B cell (primary cell): ENCODE data around the gene TTC39C. TPM values are rescaled to one million over a fixed set of nuclear protein-coding genes. Genes with fewer than 3 reads are reported as not detected.

Experiments
- ATAC-seq: fragments of 200-7000 bp; cut with Tn5 transposase; one replicate; pipeline ENCODE4 v1.10.0; 2021; ENCODE audit warnings: low read depth, mild to moderate bottlenecking, moderate number of reproducible peaks, moderate library complexity
- CTCF ChIA-PET: fragments of 350-600 bp; sonication (Branson Sonifier 250); formaldehyde crosslinking; loops from one replicate; lab custom pipeline; 2021; ENCODE audit warnings: antibody characterized with exemption, inconsistent platforms; lab: Charles Lee
- POLR2A ChIA-PET: fragments of 350-600 bp; sonication (Branson Sonifier 250); formaldehyde crosslinking; loops from one replicate; lab custom pipeline; 2021; ENCODE audit warnings: antibody characterized with exemption; lab: Charles Lee
- DNase-seq: peaks from one replicate; pipeline ENCODE4 v3.0.0; 2013
- H2AFZ ChIP-seq: 2 replicates; pipeline ENCODE4 v1.6.1; 2012; ENCODE audit warnings: mild to moderate bottlenecking, low read depth, low read length; ENCODE audit not compliant: insufficient read depth, poor library complexity, severe bottlenecking
- H3K27ac ChIP-seq, 2 donors: 1 replicate in 1 of 2; 2 replicates in 1 of 2; pipeline ENCODE4 v1.5.1; 2012 to 2013; ENCODE audit warnings: low read length in 2 of 2, mild to moderate bottlenecking in 2 of 2, moderate library complexity in 1 of 2
- H3K27me3 ChIP-seq, 4 experiments: fragments of 200-600 bp in 1 of 4; sonication (generic) in 1 of 4; replicated peaks in 1 of 4; 1 replicate in 2 of 4; 2 replicates in 2 of 4; pipeline versions ENCODE4 v1.6.1 to v1.7.0; 2013 to 2016; ENCODE audit warnings: low read length in 3 of 4, mild to moderate bottlenecking in 2 of 4, mixed read lengths in 1 of 4, moderate library complexity in 1 of 4; ENCODE audit not compliant: insufficient read depth in 4 of 4, control insufficient read depth in 3 of 4; ENCODE audit errors: control extremely low read depth in 1 of 4
- H3K36me3 ChIP-seq, 2 experiments: replicated peaks in 1 of 2; 1 replicate in 1 of 2; 2 replicates in 1 of 2; pipeline versions ENCODE4 v1.6.1 to v1.7.1; 2013; ENCODE audit warnings: low read length in 1 of 2; ENCODE audit not compliant: insufficient read depth in 2 of 2, control insufficient read depth in 1 of 2; ENCODE audit errors: control extremely low read depth in 1 of 2, extremely low read depth in 1 of 2
- H3K4me1 ChIP-seq, 2 donors: fragments of 200-600 bp in 1 of 2; sonication (generic) in 1 of 2; 1 replicate in 1 of 2; 2 replicates in 1 of 2; pipeline versions ENCODE4 v1.5.1 to v1.6.1; 2013 to 2017; ENCODE audit warnings: low read length in 2 of 2; ENCODE audit not compliant: control insufficient read depth in 2 of 2, insufficient read depth in 2 of 2
- H3K4me2 ChIP-seq: replicated peaks from 2 replicates; pipeline ENCODE3; 2012; ENCODE audit warnings: mild to moderate bottlenecking, low read depth, low read length; ENCODE audit not compliant: poor library complexity, severe bottlenecking
- H3K4me3 ChIP-seq, 5 experiments: fragments of 200-600 bp in 1 of 5; sonication (generic) in 1 of 5; 1 replicate in 3 of 5; 2 replicates in 2 of 5; pipeline versions ENCODE4 v1.5.1 to v1.7.0; 2011 to 2016; ENCODE audit warnings: low read length in 4 of 5, mild to moderate bottlenecking in 4 of 5, low read depth in 2 of 5, control low read depth in 1 of 5, moderate library complexity in 1 of 5; ENCODE audit not compliant: insufficient read depth in 1 of 5; ENCODE audit errors: control extremely low read depth in 1 of 5, extremely low read depth in 1 of 5
- H3K79me2 ChIP-seq: fragments of 200-600 bp; sonication (generic); one replicate; pipeline ENCODE4 v1.6.0; 2016; ENCODE audit warnings: low read length; ENCODE audit not compliant: control insufficient read depth, insufficient read depth
- H3K9ac ChIP-seq: fragments of 200-600 bp; sonication (generic); 2 replicates; pipeline ENCODE4 v1.6.1; 2017; ENCODE audit warnings: mild to moderate bottlenecking, low read length, moderate library complexity
- H3K9me3 ChIP-seq, 3 donors: one replicate each; pipeline versions ENCODE4 v1.6.1 to v1.7.1; 2013; ENCODE audit warnings: low read length in 2 of 3; ENCODE audit not compliant: control insufficient read depth in 2 of 3, insufficient read depth in 1 of 3; ENCODE audit errors: control extremely low read depth in 1 of 3
- H4K20me1 ChIP-seq: 2 replicates; pipeline ENCODE4 v1.6.0; 2012; ENCODE audit warnings: mild to moderate bottlenecking, low read length; ENCODE audit not compliant: insufficient read depth, control insufficient read depth, poor library complexity, severe bottlenecking
- H3K27ac Mint-ChIP-seq: one replicate; pipeline ENCODE4 v1.8.0; 2021; ENCODE audit warnings: mixed read lengths
- H3K27me3 Mint-ChIP-seq: one replicate; pipeline ENCODE4 v1.8.0; 2021; ENCODE audit warnings: mixed read lengths
- H3K4me1 Mint-ChIP-seq: one replicate; pipeline ENCODE4 v1.8.0; 2021; ENCODE audit warnings: mixed read lengths
- H3K4me3 Mint-ChIP-seq: one replicate; pipeline ENCODE4 v1.8.0; 2021; ENCODE audit warnings: mixed read lengths
- H3K9me3 Mint-ChIP-seq: one replicate; pipeline ENCODE4 v1.8.0; 2022; ENCODE audit warnings: mixed read lengths; ENCODE audit not compliant: insufficient read depth
- EZH2 ChIP-seq: IDR thresholded peaks from 2 replicates; pipeline ENCODE4 v1.6.1; 2012; ENCODE audit warnings: borderline replicate concordance, low read depth, mild to moderate bottlenecking, moderate library complexity, low read length; ENCODE audit not compliant: insufficient read depth, poor library complexity, severe bottlenecking
- WGBS: methylation state at CpG from one replicate; pipeline ENCODE4 v1.1.5; 2013; ENCODE audit warnings: missing lambda C conversion rate; ENCODE audit not compliant: insufficient coverage; 5-methylcytosine and 5-hydroxymethylcytosine counted together
- intact Hi-C: fragments of 100-400 bp; cut with micrococcal nuclease; formaldehyde crosslinking; loops from one replicate; pipeline ENCODE4 v1.10.0; 2022
- polyA plus RNA-seq: library from polyadenylated mRNA; depleted of rRNA; stranded (reverse); fragments of >200 nt; gene quantifications from 2 replicates; pipeline ENCODE4 v1.2.3, GENCODE V29; 2012
- total RNA-seq, 2 donors: library from RNA; stranded (reverse); fragments of 120-200 nt in 1 of 2; gene quantifications; 1 replicate in 1 of 2; 2 replicates in 1 of 2; pipeline versions ENCODE4 v1.2.3 to v1.2.4, GENCODE V29; 2013 to 2022
- TF ChIP-seq, protein P1 (sequence below): fragments of 200-600 bp; IDR thresholded peaks from one replicate; pipeline ENCODE4 v1.8.0; 2022; ENCODE audit warnings: antibody characterized with exemption, mild to moderate bottlenecking

TTC39C gene
- total and polyA plus RNA-seq, 2 donors (not counting 1 experiment from before 2014, with no cell fraction given) = 22.3 to 44.3 TPM

DNA sequence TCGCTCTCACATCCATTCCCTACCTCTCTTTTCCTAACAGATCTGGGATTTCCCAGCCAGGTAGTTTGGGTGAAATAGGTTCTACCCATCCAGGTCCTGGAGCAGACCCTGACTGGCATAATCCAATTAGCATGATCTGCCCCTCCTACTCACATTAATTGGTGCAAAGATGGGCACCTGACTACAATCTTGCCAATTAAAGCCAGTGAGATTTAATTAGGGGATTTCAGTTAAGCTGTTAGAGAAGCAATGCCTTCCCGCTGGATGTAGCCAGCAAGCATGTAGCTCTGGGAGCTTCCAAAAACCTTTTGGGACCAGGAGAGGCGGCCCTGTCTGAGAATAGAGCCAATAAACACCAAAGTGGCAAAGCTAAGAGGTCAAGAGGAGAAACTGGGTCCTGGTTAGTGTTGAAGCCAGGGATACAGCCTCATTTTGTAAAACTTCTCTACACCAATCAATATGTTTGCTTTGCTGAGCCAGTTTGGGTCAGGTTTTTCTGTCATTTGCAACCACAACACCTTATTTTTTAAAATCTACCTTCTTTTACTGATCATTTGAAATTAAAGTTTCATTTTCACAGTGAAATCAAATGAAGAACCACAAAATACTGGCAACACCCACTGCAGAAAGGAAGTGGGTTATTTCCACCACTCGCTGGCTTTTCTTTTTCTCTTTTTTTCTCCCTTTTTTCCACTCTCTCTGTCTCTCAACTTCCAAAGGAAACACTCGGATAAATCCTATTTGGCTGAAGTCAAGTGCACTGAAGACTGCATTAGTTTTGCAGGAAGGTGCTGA lies 3.2 kb upstream of the TTC39C start:
- Histone ChIP-seq H2AFZ (peak overlapping the region; percentile 44), H3K4me3 (peak overlapping the region in 3 of 5 experiments; percentile 21 to 42 (median 22)), H3K4me1 (peaks cover 59 to 63% of the 10 kb centered on the region in 2 donors), H4K20me1 (no peaks in the 10 kb centered on the region), H3K9ac (peak overlapping the region; percentile 40), H3K4me2 (peak overlapping the region; percentile 76), H3K27ac (peak overlapping the region; percentile 74 to 85), H3K36me3 (no peaks in the 10 kb centered on the region), H3K79me2 (peaks cover 7% of the 10 kb centered on the region), H3K27me3 (no peaks in the 10 kb centered on the region), H3K9me3 (no peaks in the 10 kb centered on the region)
- DNase-seq (peak; percentile 49), ATAC-seq (no peak)
- H3K27ac Mint-ChIP-seq = peak overlapping the region; percentile 90
- peak overlapping the region; percentile 62 for H3K4me3 Mint-ChIP-seq
- intact Hi-C loops = loop anchor here (1.0 to 10.0 kb wide), 4 partner anchors 8 to 509 kb away; partner anchors contain the start of genes NPC1 and RMC1
- peaks cover 62% of the 10 kb centered on the region for H3K4me1 Mint-ChIP-seq
- TF ChIP-seq, protein P1, sequence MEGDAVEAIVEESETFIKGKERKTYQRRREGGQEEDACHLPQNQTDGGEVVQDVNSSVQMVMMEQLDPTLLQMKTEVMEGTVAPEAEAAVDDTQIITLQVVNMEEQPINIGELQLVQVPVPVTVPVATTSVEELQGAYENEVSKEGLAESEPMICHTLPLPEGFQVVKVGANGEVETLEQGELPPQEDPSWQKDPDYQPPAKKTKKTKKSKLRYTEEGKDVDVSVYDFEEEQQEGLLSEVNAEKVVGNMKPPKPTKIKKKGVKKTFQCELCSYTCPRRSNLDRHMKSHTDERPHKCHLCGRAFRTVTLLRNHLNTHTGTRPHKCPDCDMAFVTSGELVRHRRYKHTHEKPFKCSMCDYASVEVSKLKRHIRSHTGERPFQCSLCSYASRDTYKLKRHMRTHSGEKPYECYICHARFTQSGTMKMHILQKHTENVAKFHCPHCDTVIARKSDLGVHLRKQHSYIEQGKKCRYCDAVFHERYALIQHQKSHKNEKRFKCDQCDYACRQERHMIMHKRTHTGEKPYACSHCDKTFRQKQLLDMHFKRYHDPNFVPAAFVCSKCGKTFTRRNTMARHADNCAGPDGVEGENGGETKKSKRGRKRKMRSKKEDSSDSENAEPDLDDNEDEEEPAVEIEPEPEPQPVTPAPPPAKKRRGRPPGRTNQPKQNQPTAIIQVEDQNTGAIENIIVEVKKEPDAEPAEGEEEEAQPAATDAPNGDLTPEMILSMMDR = no peak
- POLR2A ChIA-PET = no interaction called here
- H3K9me3 Mint-ChIP-seq = no peaks in the 10 kb centered on the region
- CTCF ChIA-PET = interaction anchor here (1.2 to 1.7 kb wide), 6 partner anchors 16 to 513 kb away, joined by 3 to 5 read pairs (median 4); no protein-coding TSS in a partner anchor
- H3K27me3 Mint-ChIP-seq = no peaks in the 10 kb centered on the region
- WGBS = 24% methylated on average over 3 of the region's 5 CpGs

DNA sequence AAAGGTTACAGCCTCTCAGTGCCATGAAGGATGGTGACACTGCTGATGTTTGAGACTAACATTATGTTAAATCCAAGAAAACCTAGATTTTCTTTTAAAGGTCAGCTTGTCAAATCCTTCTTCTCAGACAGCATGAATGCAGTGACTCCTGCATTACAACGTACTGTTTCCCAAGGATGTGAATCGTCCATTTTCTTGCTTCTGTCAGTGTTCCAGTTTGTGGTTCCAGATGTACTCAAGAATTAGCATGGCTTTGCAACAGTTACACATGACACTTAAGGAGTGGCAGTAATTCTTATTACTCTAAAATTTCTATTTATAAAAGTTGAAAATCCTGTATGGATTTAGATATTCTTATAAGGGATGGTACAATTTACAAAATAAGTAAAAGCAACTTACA lies 1.5 kb upstream of the TTC39C start:
- no peak overlapping the region for H2AFZ ChIP-seq
- H3K79me2 ChIP-seq = peaks cover 24% of the 10 kb centered on the region
- POLR2A ChIA-PET = interaction anchor here (0.7 kb wide), 2 partner anchors 100 to 173 kb away, joined by 3 to 4 read pairs; no protein-coding TSS in a partner anchor
- Mint-ChIP-seq H3K27ac (peak overlapping the region; percentile 90), H3K4me3 (peak overlapping the region; percentile 33), H3K27me3 (no peaks in the 10 kb centered on the region), H3K4me1 (peaks cover 73% of the 10 kb centered on the region), H3K9me3 (no peaks in the 10 kb centered on the region)
- no peaks in the 10 kb centered on the region for H3K9me3 ChIP-seq
- H3K36me3 ChIP-seq = no peaks in the 10 kb centered on the region
- ATAC-seq = no peak
- TF ChIP-seq, protein P1 = no peak
- no peak for TF ChIP-seq EZH2
- no peak overlapping the region for H3K4me3 ChIP-seq
- DNase-seq = no peak
- intact Hi-C loops = loop anchor here (5.0 to 10.0 kb wide), 2 partner anchors 148 to 426 kb away; partner anchors contain the start of gene NPC1
- peaks cover 13% of the 10 kb centered on the region for H4K20me1 ChIP-seq
- CTCF ChIA-PET = interaction anchor here (0.7 kb wide), 2 partner anchors 41 to 80 kb away, joined by 3 read pairs; no protein-coding TSS in a partner anchor
- H3K9ac ChIP-seq = no peak overlapping the region
- 83% methylated on average over 2 of the region's 2 CpGs for WGBS
- no peak overlapping the region for H3K4me2 ChIP-seq
- H3K27ac ChIP-seq = peak overlapping the region in 1 of 2 donors; percentile 53
- no peaks in the 10 kb centered on the region for H3K27me3 ChIP-seq
- H3K4me1 ChIP-seq = peaks cover 72 to 80% of the 10 kb centered on the region in 2 donors
